Upper lobe of left lung (tissue), 4 donors: Measurements from ENCODE around the gene ADORA3.
A peak's percentile ranks its signal among the peaks of the same experiment; 100 is the strongest.

Experiments
- CTCF ChIP-seq, 6 experiments: fragments of 450-650 bp in 4 of 6; fragments of 200-600 bp in 2 of 6; sonication (generic) in 2 of 6; IDR thresholded peaks; one replicate each; pipeline ENCODE4 v1.5.1; 2016 to 2019; ENCODE audit warnings: antibody characterized with exemption in 6 of 6
- EP300 ChIP-seq, 4 donors: sonication (generic); formaldehyde crosslinking; IDR thresholded peaks; one replicate each; pipeline ENCODE4 v1.5.1; 2017; ENCODE audit warnings: antibody characterized with exemption in 4 of 4, control low read depth in 2 of 4
- POLR2A ChIP-seq, 4 donors: fragments of 450-650 bp; IDR thresholded peaks; one replicate each; pipeline ENCODE4 v1.5.1; 2016 to 2017; ENCODE audit warnings: antibody characterized with exemption in 4 of 4, mild to moderate bottlenecking in 2 of 4
- POLR2AphosphoS5 ChIP-seq, 2 donors: sonication (generic); formaldehyde crosslinking; IDR thresholded peaks; one replicate each; pipeline ENCODE4 v1.5.1; 2017; ENCODE audit warnings: antibody characterized with exemption in 2 of 2

- no peak for TF ChIP-seq CTCF (IDR thresholded peaks at IDR 0.05)
- TF ChIP-seq EP300 (IDR thresholded peaks at IDR 0.05) = no peak
- TF ChIP-seq POLR2A (IDR thresholded peaks at IDR 0.05) = peak in 1 of 4 donors; percentile 73
- TF ChIP-seq POLR2AphosphoS5 (IDR thresholded peaks at IDR 0.05) = no peak
Observed at GRCh38 chr1:111503585-111504060, at the start of gene ADORA3, which contains the start of gene TMIGD3.
